HG02610 (cell line): ENCODE measurements around the gene ITGB7.
"Not testable (repeated sequence)": the region's sequence is repeated elsewhere in the genome, so short reads cannot be mapped to it uniquely, and the experiment has no call there.

Experiments
- ATAC-seq: cut with Tn5 transposase; IDR thresholded peaks from one replicate; pipeline ENCODE4 v1.9.1; 2021; ENCODE audit warnings: mild to moderate bottlenecking, moderate library complexity; ENCODE audit not compliant: unreplicated experiment

Gene ITGB7

DNA sequence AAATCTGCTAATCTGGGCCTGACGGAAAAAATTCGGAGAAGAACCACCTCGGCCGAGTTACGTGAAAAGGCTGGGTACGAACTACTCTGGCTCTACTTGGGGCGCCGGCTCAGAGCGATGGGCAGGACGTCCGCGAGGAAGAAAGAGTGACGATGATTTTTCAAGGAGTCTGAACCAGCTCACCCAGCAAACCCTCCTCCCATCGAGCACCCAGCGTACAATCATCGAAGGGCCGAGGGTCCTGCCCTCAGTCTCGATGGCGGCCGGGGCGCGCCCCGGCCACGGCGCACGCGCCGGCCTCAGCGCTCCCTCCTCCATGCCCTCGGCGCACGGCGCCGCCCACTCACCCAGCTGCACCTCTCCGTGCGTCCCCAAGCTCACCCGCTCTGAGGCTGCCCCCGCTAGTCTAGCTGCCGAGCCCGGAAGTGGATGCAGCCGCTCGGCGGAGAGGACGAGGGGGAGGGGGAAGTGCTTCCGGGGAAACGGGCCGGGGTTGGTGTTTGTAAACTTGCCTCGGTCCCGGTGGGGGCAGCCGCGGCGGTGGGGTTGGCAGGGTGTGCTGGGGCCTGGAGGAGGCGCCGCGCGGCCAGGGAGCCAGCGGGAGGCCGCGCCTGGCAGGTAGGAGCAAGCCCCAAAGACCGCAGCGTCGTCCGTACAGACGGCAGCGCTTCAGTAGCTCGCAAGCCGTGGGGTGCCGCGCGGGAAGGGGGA lies 26.7 kb downstream of the ITGB7 start, which contains the start of the genes CSAD and ZNF740:
Gene CSAD, minus strand, starts transcription at position 706 of the 711 bp plus-strand sequence. CDS start 7,455 bp downstream, outside the sequence.
Gene ZNF740, plus strand, starts transcription at position 503 of the 711 bp plus-strand sequence. CDS start 1,262 bp downstream, outside the sequence.
- ATAC-seq: peak; percentile 95

DNA sequence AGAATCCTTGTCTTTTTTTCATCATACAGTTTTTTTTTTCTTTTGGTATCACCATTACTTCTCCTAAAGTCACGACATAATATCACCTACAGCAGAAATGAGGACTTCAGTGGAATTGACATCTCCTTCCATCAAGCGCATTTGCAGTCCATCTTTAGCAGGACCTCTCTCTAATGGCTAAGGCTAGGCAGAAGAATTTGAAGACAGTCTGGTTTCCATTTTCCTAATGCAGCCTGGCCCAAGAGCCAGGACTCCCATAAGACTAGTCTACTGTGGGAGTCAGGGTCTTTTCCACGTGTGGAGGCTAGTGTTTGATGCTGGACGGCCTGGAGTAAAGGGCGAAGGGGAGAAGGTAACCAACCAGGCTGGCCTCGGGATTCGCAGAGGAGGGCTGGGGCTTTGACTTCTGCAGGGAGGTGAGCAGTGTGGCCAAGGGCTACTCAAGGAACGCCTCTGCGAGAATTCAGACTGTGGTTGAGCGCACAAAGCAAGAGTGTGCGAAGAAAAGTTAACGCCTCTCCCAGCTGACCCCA lies 27.3 kb downstream of the ITGB7 start:
- peak; percentile 11 for ATAC-seq

- ATAC-seq: not testable (repeated sequence)
These were observed 28.2 kb downstream of the ITGB7 start for GRCh38 chr12:53178803-53179202.

DNA sequence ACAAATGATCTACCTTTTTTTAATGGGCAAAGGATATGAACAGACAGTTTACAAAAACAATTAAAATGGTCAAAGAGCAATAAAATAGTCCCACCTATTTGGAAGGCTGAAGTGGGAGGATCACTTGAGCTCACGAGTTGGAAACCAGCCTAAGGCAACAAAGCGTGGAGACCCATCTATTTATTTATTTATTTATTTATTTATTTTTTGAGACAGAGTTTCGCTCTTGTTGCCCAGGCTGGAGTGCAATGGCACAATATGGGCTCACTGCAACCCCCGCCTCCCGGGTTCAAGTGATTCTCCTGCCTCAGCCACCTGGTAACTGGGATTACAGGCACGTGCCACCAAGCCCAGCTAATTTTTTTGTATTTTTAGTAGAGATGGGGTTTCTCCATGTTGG lies 29.6 kb downstream of the ITGB7 start:
- not testable (repeated sequence) for ATAC-seq

DNA sequence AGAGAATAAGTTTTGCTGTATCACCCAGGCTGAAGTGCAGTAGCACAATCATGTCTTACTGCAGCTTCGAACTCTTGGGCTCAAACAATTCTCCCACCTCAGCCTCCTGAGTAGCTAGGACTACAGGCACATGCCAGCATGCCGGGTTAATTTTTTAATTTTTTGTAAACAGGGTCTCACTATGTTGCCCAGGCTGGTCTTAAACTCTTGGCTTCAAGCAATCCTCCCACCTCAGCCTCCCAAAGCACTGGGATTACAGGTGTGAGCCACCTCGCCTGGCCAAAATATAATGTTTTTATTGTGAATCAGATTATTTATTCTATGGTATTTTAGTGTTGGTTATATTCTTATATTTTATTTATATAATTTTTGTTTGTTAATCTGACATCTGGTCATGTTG lies 30.3 kb downstream of the ITGB7 start:
- ATAC-seq: no peak

- ATAC-seq: no peak
These were observed 32.1 kb downstream of the ITGB7 start for GRCh38 chr12:53174881-53175491.

GRCh38 chr12:53173085-53173715 lies 33.9 kb downstream of the ITGB7 start:
- no peak for ATAC-seq

DNA sequence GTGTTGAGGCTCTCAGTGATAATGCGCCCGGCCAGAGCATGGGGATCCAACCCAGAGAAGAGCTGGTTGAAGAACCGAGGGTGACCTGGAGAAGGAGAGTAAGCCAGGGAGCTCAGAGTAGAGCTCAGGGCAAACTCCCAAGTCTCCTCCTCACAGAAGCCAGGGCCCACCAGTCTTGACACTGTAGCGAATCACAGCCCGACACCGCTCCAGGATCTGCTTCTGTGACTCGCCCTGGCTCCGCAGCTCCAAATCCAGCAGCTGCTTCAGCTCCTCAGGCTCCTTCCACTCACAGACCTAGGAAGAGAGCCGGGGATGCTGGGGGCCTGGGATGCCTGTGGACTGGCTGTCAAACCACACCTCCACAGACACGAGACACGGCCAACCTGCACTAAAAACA lies 34.7 kb downstream of the ITGB7 start:
- ATAC-seq: no peak

DNA sequence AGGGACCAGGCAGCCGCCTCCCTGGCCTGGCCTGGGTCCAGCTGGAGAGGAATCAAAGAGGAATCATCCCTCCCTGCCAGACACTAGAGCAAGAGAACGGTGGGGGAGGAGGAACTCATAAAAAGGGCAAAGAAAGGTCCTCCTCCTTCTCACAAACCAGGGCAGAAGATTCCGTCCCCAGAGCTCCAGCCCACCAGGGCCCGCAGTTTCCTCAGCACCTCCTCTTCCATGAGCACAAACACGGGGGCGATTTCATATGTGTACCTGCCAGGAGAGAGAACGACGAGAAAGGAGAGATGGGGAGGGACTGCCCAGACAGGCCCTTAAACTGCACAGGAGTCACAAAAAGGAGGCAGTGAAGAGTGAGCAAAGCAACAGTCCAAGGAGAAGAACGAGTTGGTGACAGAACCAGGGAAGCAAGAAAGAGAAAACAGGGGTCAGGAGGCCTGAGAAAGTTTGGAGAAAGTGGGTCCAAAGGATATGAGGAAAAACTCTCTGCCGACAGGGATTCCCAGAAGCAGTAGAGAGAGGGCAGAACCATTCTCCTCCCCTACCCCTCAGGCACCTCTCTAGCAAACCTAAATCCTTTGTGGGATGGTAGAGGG lies 35.2 kb downstream of the ITGB7 start:
- ATAC-seq: no peak

GRCh38 chr12:53170876-53171724 lies 36.0 kb downstream of the ITGB7 start:
- ATAC-seq: no peak

DNA sequence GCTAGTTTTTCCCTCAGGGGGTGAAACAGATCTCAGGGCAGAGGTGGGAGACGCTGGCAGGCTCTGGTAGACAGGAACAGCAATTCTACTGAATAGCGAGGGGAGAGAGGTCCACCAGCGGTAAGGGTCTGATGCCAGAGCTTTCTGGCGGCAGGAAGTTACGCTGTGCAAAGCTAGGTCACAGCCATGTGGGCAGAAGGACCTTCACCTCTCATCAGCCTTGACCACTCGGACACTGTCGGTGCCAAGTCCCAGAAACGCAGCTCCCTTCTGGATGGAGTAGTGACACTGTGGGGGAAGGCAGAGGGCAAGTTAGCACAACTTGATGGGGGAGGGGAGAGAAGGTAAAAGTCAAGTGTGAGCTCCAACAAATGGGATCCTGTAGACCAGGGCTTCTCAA lies 36.8 kb downstream of the ITGB7 start:
- no peak for ATAC-seq

- ATAC-seq: no peak
These were observed 37.4 kb downstream of the ITGB7 start for GRCh38 chr12:53169644-53170043.

DNA sequence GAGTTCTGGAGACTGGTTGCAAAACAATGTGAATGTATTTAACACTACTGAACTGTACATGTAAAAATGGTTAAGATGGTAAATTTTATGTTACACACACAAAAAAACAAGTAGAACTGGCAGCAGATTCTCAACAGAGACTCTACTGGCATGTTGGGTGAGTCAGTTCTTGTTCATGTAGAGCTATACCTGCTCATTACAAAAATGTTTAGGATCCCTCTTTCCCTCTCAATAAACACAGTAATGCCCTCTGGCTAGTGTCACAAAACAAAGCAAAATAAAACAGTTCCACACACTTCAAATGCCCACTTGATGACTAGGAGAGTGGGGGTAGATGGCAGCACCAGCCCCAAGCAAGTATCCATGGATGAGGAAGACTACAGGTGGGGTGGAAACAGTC lies 40.2 kb downstream of the ITGB7 start:
- ATAC-seq: no peak

DNA sequence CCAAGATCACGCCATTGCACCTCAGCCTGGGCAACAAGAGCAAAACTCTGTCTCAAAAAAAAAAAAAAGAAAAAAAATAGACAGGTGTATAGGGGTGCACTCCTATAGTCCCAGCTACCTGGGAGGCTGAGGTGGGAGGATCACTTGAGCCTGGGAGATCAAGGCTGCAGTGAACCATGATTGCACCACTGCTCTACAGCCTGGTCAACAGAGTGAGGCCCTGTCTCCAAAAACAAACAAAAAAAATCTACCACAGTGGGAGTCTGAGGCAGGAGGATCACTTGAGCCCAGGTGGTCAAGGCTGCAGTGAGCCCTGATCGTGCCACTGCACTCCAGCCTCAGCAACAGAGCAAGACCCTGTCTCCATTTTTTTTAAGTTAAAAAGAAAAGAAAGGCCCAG lies 44.0 kb downstream of the ITGB7 start:
- not testable (repeated sequence) for ATAC-seq

GRCh38 chr12:53161119-53161911 lies 45.7 kb downstream of the ITGB7 start:
- no peak for ATAC-seq

GRCh38 chr12:53160673-53161072 lies 46.4 kb downstream of the ITGB7 start:
- no peak for ATAC-seq

DNA sequence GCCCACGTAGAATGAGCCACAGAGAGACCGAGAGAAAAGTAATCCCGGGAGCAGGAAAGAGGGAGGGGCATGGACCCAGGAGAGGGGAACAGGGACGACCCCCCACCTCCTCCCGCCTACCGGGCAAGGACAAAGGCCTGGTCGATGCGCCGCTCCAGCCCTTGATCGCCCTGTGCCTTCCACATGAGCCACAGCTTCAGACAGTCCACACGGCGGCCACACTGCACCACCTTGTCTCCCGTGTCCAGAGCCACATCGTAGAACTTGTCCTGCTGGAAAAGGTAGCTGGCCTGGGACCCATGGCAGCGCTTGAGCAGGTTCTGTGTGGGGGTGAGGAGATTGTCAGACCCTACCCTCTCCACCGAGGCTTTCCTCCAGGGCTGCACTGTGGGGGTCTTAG lies 47.1 kb downstream of the ITGB7 start:
- ATAC-seq: no peak

DNA sequence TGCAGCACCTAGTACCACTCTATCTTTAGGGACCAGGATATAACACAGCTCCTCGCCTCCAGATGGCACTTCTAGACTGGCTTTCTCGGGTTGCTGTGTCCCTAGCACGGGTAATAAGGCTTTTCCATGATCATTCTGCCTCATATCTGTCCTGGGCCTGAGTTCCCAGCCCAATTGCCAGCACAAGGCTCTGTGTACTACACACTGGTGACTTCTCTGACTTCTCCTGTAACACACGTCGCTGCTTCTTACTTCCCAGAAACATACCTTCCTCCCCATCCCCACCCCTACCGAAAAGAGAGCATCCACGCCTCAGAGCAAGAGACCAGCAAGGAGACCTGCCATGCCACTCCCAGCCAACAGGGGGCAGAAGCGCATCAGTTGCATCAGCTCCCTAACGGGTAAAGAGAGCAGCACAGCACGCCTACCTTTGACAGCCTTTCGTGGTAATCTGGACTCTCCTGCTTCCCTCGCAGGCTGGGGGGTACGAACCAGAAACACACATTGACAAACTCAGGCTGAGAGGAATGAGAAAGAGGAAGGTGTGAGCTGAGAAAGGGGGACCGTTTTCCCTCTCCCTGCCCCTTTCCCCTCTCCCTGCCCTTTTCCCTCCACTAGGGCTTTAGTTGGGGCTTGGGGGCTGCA lies 47.7 kb downstream of the ITGB7 start:
- ATAC-seq: peak; percentile 69

GRCh38 chr12:53152390-53152789 lies 54.7 kb downstream of the ITGB7 start:
- ATAC-seq: no peak
